Jurkat, Clone E6-1 (cell line): Measurements from ENCODE around the gene ATP9B.

Experiments used
- DNase-seq: peaks from one replicate; pipeline ENCODE4 v3.0.0-alpha.2; 2011; ENCODE audit warnings: low read depth, low spot score
- H3K4me3 ChIP-seq: 2 replicates; pipeline ENCODE4 v1.5.1; 2011; ENCODE audit warnings: mild to moderate bottlenecking, low read length, control low read depth, moderate library complexity

ATP9B gene

GRCh38 chr18:79185648-79186047, 116.5 kb downstream of the ATP9B start:
- H3K4me3 ChIP-seq, result no peak overlapping the region
- DNase-seq, result no peak

GRCh38 chr18:79186649-79187048, 117.5 kb downstream of the ATP9B start:
- DNase-seq, result no peak
- no peak overlapping the region for H3K4me3 ChIP-seq

GRCh38 chr18:79187532-79188277, 118.5 kb downstream of the ATP9B start:
- no peak for DNase-seq
- H3K4me3 ChIP-seq, result no peak overlapping the region

- DNase-seq, result no peak
- H3K4me3 ChIP-seq, result no peak overlapping the region
These were observed 122.2 kb downstream of the ATP9B start for GRCh38 chr18:79191418-79191817.

DNA sequence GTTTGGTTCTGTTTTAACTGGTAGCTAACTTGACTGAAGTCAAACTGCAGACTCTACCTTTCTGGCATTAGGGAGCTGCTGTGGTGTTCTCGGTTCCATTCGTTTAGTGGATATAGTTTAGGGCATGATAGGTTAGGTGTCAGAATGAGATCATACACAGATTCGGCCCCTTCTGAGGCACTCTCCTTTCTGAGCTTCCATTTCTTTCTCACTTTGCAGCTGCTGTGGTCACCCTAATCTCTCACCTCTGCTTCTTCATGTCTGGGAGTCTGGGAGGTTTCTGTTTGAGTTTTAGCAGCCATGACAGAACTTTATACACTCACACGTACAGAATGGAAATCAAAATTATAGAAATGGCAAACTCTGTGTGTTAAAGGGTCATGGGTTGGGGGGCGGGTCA, 122.8 kb downstream of the ATP9B start:
- DNase-seq, result no peak
- H3K4me3 ChIP-seq, result no peak overlapping the region

DNA sequence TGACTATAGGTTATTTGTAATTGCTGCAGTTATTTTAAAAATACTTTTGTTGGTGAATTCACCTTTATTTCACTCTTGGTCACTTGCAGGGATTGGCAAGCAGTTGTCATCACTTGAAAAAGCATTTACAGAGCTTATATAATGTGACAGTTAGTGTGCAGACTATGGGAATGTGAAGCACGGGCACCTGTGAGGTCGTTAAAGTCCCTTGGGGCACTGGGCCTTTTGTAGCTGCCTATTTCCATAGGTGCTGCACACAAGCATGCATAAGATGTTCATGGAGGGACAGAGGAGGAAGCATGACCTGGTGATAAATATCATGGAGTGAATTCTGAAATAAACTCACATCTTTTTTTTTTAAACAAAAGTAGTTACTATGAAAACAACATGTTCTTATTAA, 124.6 kb downstream of the ATP9B start:
- no peak for DNase-seq
- H3K4me3 ChIP-seq, result no peak overlapping the region

- no peak for DNase-seq
- no peak overlapping the region for H3K4me3 ChIP-seq
These were observed 126.8 kb downstream of the ATP9B start for GRCh38 chr18:79195716-79196683.

- no peak overlapping the region for H3K4me3 ChIP-seq
- no peak for DNase-seq
These were observed 128.3 kb downstream of the ATP9B start for GRCh38 chr18:79197531-79197930.

DNA sequence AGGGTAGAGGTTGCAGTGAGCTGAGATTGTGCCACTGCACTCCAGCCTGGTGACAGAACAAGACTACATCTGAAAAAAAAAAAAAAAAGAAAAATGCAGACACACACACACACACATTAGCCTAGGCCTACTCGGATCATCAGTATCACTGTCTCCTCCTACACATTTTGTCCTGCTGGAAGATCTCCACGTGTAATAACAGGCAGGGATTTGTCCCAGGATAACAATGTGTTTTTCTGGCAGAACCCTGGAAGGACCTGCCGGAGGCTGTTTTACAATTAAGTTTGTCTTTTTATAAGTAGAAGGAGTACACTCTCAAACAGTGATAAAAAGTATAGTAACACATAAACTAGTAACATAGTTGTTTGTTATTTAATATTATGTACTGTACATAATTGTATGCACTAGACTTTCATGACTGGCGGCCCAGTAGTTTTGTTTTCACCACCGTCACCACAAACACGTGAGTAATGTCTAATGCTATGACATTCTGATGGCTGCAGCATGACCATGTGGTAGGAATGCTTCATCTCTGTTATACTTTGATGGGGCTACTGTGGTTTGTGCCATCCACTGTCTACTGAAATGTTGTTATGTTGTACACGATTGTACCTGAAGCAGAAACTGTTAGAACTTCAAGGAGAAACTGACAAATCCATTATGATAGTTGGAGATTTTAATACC, 130.6 kb downstream of the ATP9B start:
- no peak overlapping the region for H3K4me3 ChIP-seq
- DNase-seq, result peak; percentile 20

DNA sequence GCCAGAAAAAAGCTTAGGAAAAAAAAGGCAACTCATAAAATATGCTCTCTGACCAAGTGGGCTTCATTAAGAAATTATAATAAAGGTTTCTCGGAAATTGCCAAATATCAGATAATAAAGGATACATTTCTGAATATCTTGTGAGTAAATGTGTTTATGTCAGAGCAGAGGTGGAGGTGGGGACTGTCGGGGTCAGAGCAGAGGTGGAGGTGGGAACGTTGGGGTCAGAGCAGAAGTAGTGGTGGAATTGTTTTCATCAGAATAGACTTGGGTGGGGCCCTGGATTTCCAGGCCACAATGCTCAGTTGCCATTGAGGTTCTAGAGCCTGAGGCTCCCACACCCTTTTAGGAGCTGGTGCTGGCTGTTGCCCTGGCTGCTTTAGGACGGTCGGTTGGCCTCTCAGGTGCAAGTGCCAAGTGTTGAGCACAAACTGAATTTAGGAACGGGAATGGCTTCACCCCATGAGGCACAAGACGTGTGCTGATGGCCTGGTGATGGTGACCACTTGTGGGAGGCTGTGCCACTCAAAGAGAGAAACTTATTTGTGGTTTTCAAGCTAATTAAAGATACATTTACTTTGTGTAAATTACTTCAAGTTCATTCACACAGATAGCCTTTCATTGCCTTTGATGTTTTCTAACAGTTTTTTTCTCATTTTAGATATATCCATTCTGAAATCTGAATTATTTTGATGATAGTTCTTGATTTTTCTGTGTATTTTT, 131.5 kb downstream of the ATP9B start:
- H3K4me3 ChIP-seq, result no peak overlapping the region
- peak; percentile 4 for DNase-seq

- DNase-seq, result no peak
- no peak overlapping the region for H3K4me3 ChIP-seq
These were observed 133.9 kb downstream of the ATP9B start for GRCh38 chr18:79203017-79203605.

DNA sequence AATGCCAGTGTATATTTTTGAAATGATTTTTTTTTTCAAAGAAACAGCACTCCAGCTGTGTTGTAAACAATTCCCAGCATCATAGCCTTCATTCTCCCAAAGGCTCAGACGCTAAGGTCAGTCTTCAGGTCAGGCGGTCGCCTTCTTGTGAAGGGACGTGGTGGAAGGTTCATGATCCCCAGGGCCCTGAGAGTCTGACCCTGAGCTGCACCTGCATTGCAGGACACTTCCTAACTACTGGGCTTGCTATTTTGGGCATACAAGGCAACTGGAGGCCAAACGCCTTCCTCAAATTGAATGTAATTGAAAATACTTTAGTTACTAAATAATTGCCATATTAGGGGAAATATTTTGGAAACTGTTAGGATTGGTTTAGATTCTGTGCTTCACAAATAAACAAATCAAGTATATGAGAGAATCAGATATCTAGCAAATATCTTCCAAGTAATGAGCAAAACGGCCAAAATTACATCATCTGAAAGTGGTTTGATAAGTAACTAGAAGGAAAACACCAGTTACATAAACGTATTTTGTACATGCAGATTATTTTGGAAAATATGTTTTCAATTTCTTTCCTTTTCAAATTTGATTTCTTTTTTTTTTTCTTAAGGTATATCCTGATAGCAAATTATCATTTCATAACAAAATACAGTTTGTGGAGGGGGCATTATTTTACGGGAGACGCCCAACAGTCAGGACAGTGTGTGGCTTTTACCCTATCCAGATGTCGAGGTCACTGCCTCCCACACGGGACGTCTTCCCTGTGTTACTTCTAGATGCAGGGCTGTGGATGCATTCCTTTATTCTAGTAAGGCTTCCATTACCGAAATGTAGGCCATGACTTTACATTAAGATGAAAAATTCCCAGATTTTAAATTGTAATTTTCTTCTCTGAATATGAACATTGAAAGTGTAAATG, 136.0 kb downstream of the ATP9B start:
- no peak overlapping the region for H3K4me3 ChIP-seq
- DNase-seq, result no peak

DNA sequence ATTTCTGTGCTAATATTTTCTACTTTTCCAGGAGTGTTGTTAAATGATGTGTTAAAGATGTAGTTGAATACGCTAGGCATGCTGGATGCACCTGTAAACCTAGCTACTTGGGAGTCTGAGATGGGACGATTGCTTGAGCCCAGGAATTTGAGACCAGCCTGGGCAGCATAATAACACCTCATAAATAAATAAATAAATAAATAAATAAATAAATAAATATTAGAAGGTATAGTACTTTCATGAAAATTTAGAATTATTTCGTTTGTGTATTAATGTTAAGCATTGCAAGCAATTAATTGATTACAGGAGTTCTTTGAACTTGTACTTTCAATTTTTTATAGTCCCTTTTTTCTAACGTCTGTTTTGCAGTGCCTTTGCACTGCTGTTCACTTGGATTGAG, 137.2 kb downstream of the ATP9B start:
- H3K4me3 ChIP-seq, result no peak overlapping the region
- no peak for DNase-seq

GRCh38 chr18:79208906-79209305, 139.7 kb downstream of the ATP9B start:
- H3K4me3 ChIP-seq, result no peak overlapping the region
- no peak for DNase-seq

DNA sequence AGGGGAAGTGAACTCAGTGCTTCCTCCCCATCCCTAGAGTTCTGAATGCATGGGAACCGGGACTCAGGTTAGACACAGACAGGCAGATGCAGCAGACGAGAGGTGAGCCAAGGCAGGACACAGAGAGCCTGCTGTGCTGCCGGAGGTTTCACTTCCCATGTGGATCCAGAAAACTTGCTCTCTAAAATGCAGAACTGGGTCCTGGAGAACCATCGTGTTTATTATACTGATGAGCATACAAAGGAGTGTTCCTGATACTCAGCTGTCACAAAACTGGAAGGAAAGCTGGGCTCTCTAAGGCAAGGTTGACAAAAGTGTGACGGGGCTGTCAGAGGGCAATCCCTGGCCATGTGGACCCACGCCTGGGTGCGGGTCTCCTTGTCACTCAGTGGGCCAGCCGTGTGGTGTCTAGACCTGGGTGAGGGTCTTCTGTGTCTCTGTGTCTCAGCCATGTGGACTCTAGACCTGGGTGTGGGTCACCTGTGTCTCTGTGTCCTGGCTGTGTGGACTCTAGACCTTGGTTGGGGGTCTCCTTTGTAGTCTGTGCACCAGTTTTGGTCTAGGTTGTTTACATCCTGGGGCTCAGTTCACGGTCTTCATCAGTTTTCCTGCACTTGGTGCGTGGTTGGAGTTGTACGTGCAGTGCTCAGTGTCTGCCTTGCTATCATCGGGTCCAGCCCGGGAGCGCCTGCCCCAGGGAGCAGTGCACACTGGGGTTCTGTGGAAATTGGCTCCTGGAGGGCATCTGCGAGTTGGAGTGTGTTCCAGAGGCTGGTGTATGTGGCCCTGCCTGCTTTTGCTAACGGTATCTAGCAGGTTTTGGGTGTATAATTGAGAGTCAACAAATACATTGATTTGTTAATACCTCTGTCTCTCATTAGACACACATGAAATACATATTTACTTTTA, 141.1 kb downstream of the ATP9B start:
- no peak for DNase-seq
- no peak overlapping the region for H3K4me3 ChIP-seq

- DNase-seq, result no peak
- no peak overlapping the region for H3K4me3 ChIP-seq
These were observed 142.7 kb downstream of the ATP9B start for GRCh38 chr18:79211844-79212243.

- H3K4me3 ChIP-seq, result no peak overlapping the region
- DNase-seq, result no peak
These were observed 144.9 kb downstream of the ATP9B start for GRCh38 chr18:79214056-79214455.
